HG03460 (cell line): ENCODE results near the gene PIK3AP1.
A peak's percentile ranks its signal among the peaks of the same experiment; 100 is the strongest.
"Not testable (repeated sequence)": the region's sequence is repeated elsewhere in the genome, so short reads cannot be mapped to it uniquely, and the experiment has no call there.

Experiments
- ATAC-seq: cut with Tn5 transposase; IDR thresholded peaks from one replicate; pipeline ENCODE4 v1.9.1; 2021; ENCODE audit not compliant: unreplicated experiment

Gene PIK3AP1

DNA sequence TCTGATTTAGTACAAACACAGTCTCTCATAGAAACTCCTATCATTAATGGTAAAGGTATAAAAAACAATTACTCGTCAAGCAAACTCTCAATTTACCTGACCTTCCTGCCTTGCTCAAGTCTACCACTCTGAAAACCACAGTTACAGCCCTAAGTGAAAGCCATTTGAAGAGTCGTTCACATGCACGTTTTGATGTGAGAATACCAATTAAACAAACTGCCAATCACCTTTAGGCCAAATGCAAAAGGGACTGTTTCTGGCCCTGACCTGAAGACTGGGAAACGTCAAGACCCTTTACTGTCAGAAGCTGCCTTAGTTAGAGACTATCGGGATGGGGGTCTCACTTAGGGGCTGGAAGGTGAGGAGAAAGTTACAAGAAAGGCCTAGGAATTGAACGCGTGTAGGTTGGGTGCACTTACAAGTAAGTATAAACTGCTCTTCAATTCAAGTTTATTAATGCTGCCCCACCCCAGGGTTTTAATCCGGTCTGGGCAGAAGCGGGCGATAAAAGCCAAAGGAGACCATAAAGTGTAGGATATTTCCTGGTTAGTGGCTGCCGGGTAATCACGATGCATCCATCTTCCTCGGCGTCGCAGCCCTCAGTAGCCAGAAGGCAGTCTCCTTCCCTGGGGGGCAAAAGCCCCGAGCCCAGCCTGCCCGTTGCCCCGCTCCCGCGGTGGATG, 134.4 kb downstream of the PIK3AP1 start:
- ATAC-seq, result peak; percentile 13

DNA sequence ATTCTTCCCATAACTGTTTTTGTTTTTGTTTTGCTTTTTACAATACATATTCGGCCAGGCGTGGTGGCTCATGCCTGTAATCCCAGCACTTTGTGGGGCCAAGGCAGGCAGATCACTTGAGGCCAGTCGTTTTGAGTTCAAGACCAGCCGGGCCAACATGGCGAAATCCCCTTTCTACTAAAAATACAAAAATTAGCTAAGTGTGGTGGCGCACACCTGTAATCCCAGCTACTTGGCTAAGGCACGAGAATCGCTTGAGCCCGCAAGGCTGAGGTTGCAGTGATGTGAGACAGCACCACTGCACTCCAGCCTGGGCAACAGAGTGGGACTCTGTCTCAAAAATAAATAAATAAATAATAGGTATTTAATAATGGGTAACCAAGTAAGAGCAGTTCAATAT, 135.8 kb downstream of the PIK3AP1 start:
- no peak for ATAC-seq

DNA sequence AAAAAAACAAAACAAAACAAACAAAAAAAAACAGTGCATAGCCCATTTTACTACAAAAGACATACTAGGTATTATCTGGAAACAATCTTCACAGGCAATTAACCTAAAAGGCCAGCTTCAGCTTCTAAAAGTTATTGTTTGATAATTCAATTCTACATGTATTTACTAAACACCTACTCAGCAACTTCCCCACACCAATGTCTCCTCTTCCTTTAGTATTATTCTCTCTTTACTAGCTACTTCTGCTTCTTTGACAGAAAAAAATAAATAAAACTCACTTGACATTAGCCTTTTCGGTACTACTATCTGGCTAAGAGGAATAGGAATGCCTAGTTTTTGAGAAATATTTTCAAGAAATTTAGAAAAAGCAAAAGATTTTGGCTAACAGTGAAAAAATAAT, 136.3 kb downstream of the PIK3AP1 start:
- ATAC-seq, result no peak

GRCh38 chr10:96579133-96579532, 141.2 kb downstream of the PIK3AP1 start:
- ATAC-seq, result no peak

- ATAC-seq, result no peak
Observed at GRCh38 chr10:96578633-96579032, 141.7 kb downstream of the PIK3AP1 start.

DNA sequence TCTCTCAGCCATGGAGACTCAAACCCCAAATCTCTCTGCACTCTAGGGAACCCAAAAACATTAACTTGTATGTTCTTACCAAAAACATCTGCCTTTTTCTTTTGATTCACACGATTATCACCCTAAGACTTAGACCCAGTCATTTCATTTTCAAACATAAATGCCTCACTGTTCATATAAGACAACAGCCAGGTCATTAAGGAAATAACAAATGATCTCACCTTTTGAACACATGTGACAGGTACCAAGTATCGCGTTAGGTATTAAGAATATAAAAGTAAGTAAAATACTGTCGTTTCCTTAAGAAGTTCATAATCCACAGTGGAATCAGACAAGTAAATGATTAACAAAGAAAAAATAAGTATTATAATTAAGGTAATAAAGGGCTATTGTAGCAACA, 142.3 kb downstream of the PIK3AP1 start:
- no peak for ATAC-seq

DNA sequence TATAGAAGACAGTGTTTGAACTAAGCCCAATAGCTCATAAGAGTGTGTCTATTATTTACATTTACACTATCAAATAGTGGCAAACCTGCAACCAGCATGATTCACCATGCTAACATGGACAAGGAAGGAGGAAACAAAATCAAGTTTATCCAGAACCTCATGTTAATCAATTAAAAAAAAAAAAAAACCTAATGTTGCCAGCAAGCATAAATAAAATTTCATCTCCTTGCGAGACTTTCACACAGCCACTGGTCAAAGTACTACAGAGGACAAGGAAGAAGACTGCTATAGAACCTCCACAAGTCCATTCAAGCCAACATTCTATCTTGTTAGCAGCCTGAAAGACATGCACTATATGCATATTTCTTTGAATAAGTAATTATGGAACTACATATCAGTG, 143.2 kb downstream of the PIK3AP1 start:
- no peak for ATAC-seq

GRCh38 chr10:96576277-96576980, 143.9 kb downstream of the PIK3AP1 start:
- ATAC-seq, result no peak

GRCh38 chr10:96574564-96574963, 145.8 kb downstream of the PIK3AP1 start:
- not testable (repeated sequence) for ATAC-seq

DNA sequence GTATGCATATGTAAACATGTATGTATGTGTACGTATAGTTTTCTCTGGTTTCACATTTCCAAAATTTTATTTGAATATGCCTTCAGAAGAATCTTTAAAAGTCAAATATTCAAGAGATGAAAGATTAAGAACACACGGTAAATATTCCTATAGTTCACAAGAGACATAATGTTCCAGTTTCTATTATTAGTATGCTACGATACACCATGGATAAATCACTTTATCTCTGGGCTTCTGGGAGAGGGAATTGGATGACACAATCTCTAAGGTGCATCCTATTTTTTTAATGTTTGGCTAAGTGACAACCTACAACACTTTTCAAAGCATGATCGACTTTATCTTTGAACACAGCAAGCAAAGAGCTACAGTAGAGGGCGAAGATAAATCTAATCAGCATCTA, 147.3 kb downstream of the PIK3AP1 start:
- ATAC-seq, result no peak

DNA sequence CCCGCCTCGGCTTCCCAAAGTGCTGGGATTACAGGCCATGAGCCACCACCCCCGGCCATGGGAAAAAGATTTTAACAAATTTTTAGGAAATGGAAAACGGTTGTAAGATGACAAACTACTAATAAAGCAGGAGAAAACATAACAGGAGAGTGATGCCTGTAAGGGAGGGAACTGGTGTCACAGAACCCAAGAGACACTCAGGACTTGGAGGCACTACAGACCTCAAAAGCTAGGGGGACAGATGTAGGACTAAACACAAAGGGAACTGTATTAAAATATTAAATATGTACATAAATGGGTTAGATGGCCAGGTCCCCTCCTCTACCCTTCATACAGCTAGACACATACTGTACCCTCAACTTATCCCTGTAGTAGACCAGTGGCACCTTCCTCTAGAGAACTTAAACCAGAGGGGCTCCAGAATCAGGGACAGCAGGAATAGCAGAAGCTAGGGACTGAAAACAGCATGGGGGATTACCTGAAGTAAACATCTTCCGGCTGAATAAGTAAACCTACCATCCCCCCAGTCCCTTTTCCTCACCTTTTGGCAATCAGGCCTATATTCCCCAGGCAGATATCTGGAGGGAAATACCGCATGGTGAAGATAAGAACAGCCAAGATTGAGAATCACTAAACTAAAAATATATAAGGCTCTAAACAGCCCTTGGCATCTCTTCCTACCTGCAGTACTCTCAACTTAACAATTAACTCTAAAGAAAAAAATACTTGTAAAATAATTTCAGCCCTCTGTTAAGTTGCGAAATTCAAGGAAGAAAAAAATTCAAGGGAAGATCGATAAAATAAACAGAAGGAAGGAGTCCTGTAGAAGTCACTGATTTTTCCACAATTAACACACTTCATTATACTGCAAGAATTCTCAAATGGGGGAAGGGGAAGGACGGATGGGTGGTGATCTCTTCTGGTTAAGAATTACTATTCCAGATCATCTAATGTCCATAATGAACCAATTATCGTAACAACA, 149.0 kb downstream of the PIK3AP1 start:
- ATAC-seq, result no peak

- ATAC-seq, result no peak
Observed at GRCh38 chr10:96570511-96570910, 149.8 kb downstream of the PIK3AP1 start.

GRCh38 chr10:96568402-96568801, 151.9 kb downstream of the PIK3AP1 start:
- no peak for ATAC-seq

GRCh38 chr10:96565774-96566173, 154.5 kb downstream of the PIK3AP1 start:
- no peak for ATAC-seq

GRCh38 chr10:96560966-96561887, 159.1 kb downstream of the PIK3AP1 start:
- ATAC-seq, result no peak

DNA sequence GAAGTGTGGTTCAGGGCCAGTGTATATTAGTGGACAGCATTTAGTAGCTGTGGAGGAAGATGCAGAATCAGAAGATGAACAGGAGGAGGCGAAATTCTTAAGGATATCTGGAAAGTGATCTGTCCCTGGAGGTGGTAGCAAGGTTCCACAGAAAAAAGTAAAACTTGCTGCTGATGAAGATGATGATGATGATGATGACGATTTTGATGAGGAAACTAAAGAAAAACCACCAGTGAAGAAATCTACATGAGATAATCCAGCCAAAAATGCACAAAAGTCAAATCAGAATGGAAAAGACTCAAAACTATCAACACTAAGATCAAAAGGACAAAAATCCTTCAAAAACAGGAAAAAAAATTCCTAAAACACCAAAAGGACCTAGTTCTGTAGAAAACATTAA, 159.8 kb downstream of the PIK3AP1 start:
- ATAC-seq, result no peak

GRCh38 chr10:96556003-96556402, 164.3 kb downstream of the PIK3AP1 start:
- no peak for ATAC-seq

- no peak for ATAC-seq
Observed at GRCh38 chr10:96555330-96555729, 165.0 kb downstream of the PIK3AP1 start.

DNA sequence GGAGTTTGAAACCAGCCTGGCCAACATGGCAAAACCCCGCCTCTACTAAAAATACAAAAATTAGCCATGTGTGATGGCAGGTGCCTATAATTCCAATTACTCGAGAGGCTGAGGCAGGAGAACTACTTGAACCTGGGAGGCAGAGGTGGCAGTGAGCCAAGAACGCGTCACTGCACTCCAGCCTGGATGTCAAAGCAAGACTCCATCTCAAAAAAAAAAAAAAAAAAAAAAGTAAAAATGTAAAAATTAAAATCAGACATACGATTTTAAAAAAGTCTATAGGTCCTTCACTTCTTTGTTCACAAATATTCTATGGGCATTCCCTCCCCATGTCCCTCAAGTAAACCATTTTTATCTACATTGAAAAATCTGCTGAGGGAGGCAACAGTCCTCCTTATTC, 171.7 kb downstream of the PIK3AP1 start:
- ATAC-seq, result no peak

- ATAC-seq, result not testable (repeated sequence)
Observed at GRCh38 chr10:96545558-96545957, 174.8 kb downstream of the PIK3AP1 start.
